ENCODE measurements around the gene ADK. TPM values are rescaled to one million over a fixed set of nuclear protein-coding genes. Genes with fewer than 3 reads are reported as not detected.
A peak's percentile ranks its signal among the peaks of the same experiment; 100 is the strongest.

Gene ADK
- polyA plus RNA-seq, 4 donors: 7.2 to 32.3 (median 16.1) TPM

GRCh38 chr10:74738542-74738941 is 587.5 kb downstream of the ADK start:
- Histone ChIP-seq H3K36me3 (ENCODE audit: control insufficient read depth in 3 of 3, insufficient read depth in 2 of 3, low read depth in 1 of 3, low read length in 3 of 3) (no peaks in the 10 kb centered on the region), H3K4me3 (ENCODE audit: low read depth in 1 of 3, low read length in 3 of 3) (no peak overlapping the region), H3K27me3 (ENCODE audit: control insufficient read depth in 3 of 3, insufficient read depth in 3 of 3, low read length in 3 of 3) (no peaks in the 10 kb centered on the region), H3K27ac (ENCODE audit: low read depth in 1 of 3, low read length in 2 of 3) (no peak overlapping the region), H3K4me1 (ENCODE audit: control insufficient read depth in 3 of 3, insufficient read depth in 2 of 3, low read depth in 1 of 3, low read length in 2 of 3) (no peaks in the 10 kb centered on the region), H3K9me3 (ENCODE audit: control insufficient read depth in 2 of 2, insufficient read depth in 1 of 2, low read depth in 1 of 2, low read length in 1 of 2) (no peaks in the 10 kb centered on the region)
- 63 to 71% (median 63%) methylated on average over 3 of the region's 3 CpGs for WGBS, 3 donors
- FAIRE-seq (no peak), DNase-seq (no peak)

- 50 to 54% (median 51%) methylated on average over 10 of the region's 10 CpGs for WGBS, 3 donors
- FAIRE-seq (no peak), DNase-seq (peak; percentile 29 to 34)
- no peaks in the 10 kb centered on the region for H3K9me3 ChIP-seq (ENCODE audit: control insufficient read depth in 2 of 2, insufficient read depth in 1 of 2, low read depth in 1 of 2, low read length in 1 of 2)
- H3K4me1 ChIP-seq (ENCODE audit: control insufficient read depth in 3 of 3, insufficient read depth in 2 of 3, low read depth in 1 of 3, low read length in 2 of 3): no peaks in the 10 kb centered on the region
- H3K4me3 ChIP-seq (ENCODE audit: low read depth in 1 of 3, low read length in 3 of 3): no peak overlapping the region
- peak overlapping the region in 2 of 3 donors; percentile 2 to 34 for H3K27ac ChIP-seq (ENCODE audit: low read depth in 1 of 3, low read length in 2 of 3)
- no peaks in the 10 kb centered on the region for H3K36me3 ChIP-seq (ENCODE audit: control insufficient read depth in 3 of 3, insufficient read depth in 2 of 3, low read depth in 1 of 3, low read length in 3 of 3)
- no peaks in the 10 kb centered on the region for H3K27me3 ChIP-seq (ENCODE audit: control insufficient read depth in 3 of 3, insufficient read depth in 3 of 3, low read length in 3 of 3)
These were observed 588.1 kb downstream of the ADK start for GRCh38 chr10:74738985-74739567.

DNA sequence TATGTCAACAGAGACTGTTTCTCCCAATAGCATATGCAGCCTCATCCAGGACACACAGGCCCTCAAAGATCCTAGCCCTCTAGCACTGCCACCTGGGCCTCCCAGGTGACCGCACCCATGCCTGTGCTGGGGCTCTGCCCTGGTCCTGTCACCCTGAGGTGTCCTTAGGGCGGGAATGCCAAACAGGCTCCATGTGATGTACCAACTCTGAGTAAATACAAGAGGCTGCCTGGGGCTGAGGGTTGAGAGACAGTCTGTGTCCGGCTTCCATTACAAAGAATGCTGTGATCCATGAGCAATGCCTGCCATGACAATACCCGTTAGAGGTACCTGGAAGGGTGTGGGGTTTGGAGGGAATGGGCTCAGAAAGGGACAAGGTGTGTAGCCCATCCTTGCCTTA is 592.4 kb downstream of the ADK start:
- Histone ChIP-seq H3K27ac (ENCODE audit: low read depth in 1 of 3, low read length in 2 of 3) (no peak overlapping the region), H3K27me3 (ENCODE audit: control insufficient read depth in 3 of 3, insufficient read depth in 3 of 3, low read length in 3 of 3) (no peaks in the 10 kb centered on the region), H3K4me3 (ENCODE audit: low read depth in 1 of 3, low read length in 3 of 3) (no peak overlapping the region), H3K9me3 (ENCODE audit: control insufficient read depth in 2 of 2, insufficient read depth in 1 of 2, low read depth in 1 of 2, low read length in 1 of 2) (no peaks in the 10 kb centered on the region), H3K4me1 (ENCODE audit: control insufficient read depth in 3 of 3, insufficient read depth in 2 of 3, low read depth in 1 of 3, low read length in 2 of 3) (no peaks in the 10 kb centered on the region), H3K36me3 (ENCODE audit: control insufficient read depth in 3 of 3, insufficient read depth in 2 of 3, low read depth in 1 of 3, low read length in 3 of 3) (no peaks in the 10 kb centered on the region)
- FAIRE-seq: no peak
- 88 to 96% (median 96%) methylated on average over 4 of the region's 4 CpGs for WGBS, 3 donors
- no peak for DNase-seq

DNA sequence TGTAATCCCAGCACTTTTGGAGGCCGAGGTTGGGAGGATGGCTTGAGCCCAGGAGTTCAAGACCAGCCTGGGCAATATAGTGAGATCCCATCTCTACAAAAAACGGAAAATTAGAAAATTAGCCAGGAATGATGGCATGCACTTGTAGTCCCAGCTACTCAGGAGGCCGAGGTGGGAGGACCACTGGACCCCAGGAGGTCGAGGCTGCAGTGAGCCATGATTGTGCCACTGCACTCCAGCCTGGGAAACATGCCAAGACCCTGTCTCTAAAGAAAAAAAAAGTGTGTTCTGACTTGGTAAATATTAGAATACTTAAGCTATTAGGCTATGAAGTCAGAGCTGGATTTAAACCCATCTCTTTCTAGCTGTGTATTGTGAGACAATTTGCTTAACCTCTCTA is 594.4 kb downstream of the ADK start:
- DNase-seq (no peak), FAIRE-seq (no peak)
- H3K36me3 ChIP-seq (ENCODE audit: control insufficient read depth in 3 of 3, insufficient read depth in 2 of 3, low read depth in 1 of 3, low read length in 3 of 3): no peaks in the 10 kb centered on the region
- H3K27me3 ChIP-seq (ENCODE audit: control insufficient read depth in 3 of 3, insufficient read depth in 3 of 3, low read length in 3 of 3): no peaks in the 10 kb centered on the region
- H3K4me1 ChIP-seq (ENCODE audit: control insufficient read depth in 3 of 3, insufficient read depth in 2 of 3, low read depth in 1 of 3, low read length in 2 of 3): no peaks in the 10 kb centered on the region
- H3K27ac ChIP-seq (ENCODE audit: low read depth in 1 of 3, low read length in 2 of 3): no peak overlapping the region
- 69 to 73% (median 70%) methylated on average over 4 of the region's 4 CpGs for WGBS, 3 donors
- H3K9me3 ChIP-seq (ENCODE audit: control insufficient read depth in 2 of 2, insufficient read depth in 1 of 2, low read depth in 1 of 2, low read length in 1 of 2): no peaks in the 10 kb centered on the region
- H3K4me3 ChIP-seq (ENCODE audit: low read depth in 1 of 3, low read length in 3 of 3): no peak overlapping the region

- Histone ChIP-seq H3K27ac (ENCODE audit: low read depth in 1 of 3, low read length in 2 of 3) (no peak overlapping the region), H3K4me3 (ENCODE audit: low read depth in 1 of 3, low read length in 3 of 3) (no peak overlapping the region), H3K4me1 (ENCODE audit: control insufficient read depth in 3 of 3, insufficient read depth in 2 of 3, low read depth in 1 of 3, low read length in 2 of 3) (no peaks in the 10 kb centered on the region), H3K27me3 (ENCODE audit: control insufficient read depth in 3 of 3, insufficient read depth in 3 of 3, low read length in 3 of 3) (no peaks in the 10 kb centered on the region), H3K36me3 (ENCODE audit: control insufficient read depth in 3 of 3, insufficient read depth in 2 of 3, low read depth in 1 of 3, low read length in 3 of 3) (no peaks in the 10 kb centered on the region), H3K9me3 (ENCODE audit: control insufficient read depth in 2 of 2, insufficient read depth in 1 of 2, low read depth in 1 of 2, low read length in 1 of 2) (no peaks in the 10 kb centered on the region)
- FAIRE-seq: no peak
- DNase-seq: no peak
- WGBS, 3 donors: 89 to 93% (median 91%) methylated on average over 14 of the region's 14 CpGs
These were observed 595.8 kb downstream of the ADK start for GRCh38 chr10:74746813-74747212.

DNA sequence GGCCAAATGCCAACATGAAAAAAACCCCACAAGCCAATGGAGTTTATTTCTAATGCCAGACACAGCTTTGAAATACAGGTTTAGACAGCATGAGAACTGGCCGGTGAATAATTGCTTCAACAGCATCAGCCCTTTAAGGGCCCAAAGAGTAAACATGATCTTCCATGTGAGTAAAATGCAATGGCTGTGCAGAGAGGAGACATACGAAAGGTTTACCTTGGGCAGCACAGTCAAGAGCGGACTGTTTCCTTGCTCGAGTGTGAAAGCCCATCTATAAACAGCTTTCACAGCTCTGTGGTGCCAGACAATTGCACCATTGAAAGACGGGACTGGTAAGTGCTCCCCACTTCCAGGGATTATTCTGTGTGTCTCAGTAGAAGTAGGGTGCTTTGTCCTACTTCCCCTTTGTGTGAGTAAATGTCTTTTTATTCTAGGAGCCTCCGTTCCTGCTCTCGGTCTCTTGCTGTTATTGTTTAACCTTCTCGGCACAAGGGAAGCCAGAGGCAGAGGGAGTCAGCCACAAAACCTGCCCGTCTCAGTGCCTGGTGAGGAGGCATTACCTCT is 597.5 kb downstream of the ADK start:
- no peaks in the 10 kb centered on the region for H3K9me3 ChIP-seq (ENCODE audit: control insufficient read depth in 2 of 2, insufficient read depth in 1 of 2, low read depth in 1 of 2, low read length in 1 of 2)
- WGBS, 3 donors: 80 to 88% (median 85%) methylated on average over 9 of the region's 9 CpGs
- no peaks in the 10 kb centered on the region for H3K27me3 ChIP-seq (ENCODE audit: control insufficient read depth in 3 of 3, insufficient read depth in 3 of 3, low read length in 3 of 3)
- H3K36me3 ChIP-seq (ENCODE audit: control insufficient read depth in 3 of 3, insufficient read depth in 2 of 3, low read depth in 1 of 3, low read length in 3 of 3): no peaks in the 10 kb centered on the region
- H3K4me1 ChIP-seq (ENCODE audit: control insufficient read depth in 3 of 3, insufficient read depth in 2 of 3, low read depth in 1 of 3, low read length in 2 of 3): no peaks in the 10 kb centered on the region
- H3K4me3 ChIP-seq (ENCODE audit: low read depth in 1 of 3, low read length in 3 of 3): no peak overlapping the region
- H3K27ac ChIP-seq (ENCODE audit: low read depth in 1 of 3, low read length in 2 of 3): no peak overlapping the region
- FAIRE-seq (no peak), DNase-seq (no peak)

- no peaks in the 10 kb centered on the region for H3K27me3 ChIP-seq (ENCODE audit: control insufficient read depth in 3 of 3, insufficient read depth in 3 of 3, low read length in 3 of 3)
- H3K9me3 ChIP-seq (ENCODE audit: control insufficient read depth in 2 of 2, insufficient read depth in 1 of 2, low read depth in 1 of 2, low read length in 1 of 2): no peaks in the 10 kb centered on the region
- H3K4me1 ChIP-seq (ENCODE audit: control insufficient read depth in 3 of 3, insufficient read depth in 2 of 3, low read depth in 1 of 3, low read length in 2 of 3): no peaks in the 10 kb centered on the region
- H3K36me3 ChIP-seq (ENCODE audit: control insufficient read depth in 3 of 3, insufficient read depth in 2 of 3, low read depth in 1 of 3, low read length in 3 of 3): no peaks in the 10 kb centered on the region
- H3K4me3 ChIP-seq (ENCODE audit: low read depth in 1 of 3, low read length in 3 of 3): no peak overlapping the region
- H3K27ac ChIP-seq (ENCODE audit: low read depth in 1 of 3, low read length in 2 of 3): no peak overlapping the region
- DNase-seq (no peak), FAIRE-seq (no peak)
- 73 to 83% (median 73%) methylated on average over 6 of the region's 6 CpGs for WGBS, 3 donors
These were observed 599.8 kb downstream of the ADK start for GRCh38 chr10:74750848-74751274.

DNA sequence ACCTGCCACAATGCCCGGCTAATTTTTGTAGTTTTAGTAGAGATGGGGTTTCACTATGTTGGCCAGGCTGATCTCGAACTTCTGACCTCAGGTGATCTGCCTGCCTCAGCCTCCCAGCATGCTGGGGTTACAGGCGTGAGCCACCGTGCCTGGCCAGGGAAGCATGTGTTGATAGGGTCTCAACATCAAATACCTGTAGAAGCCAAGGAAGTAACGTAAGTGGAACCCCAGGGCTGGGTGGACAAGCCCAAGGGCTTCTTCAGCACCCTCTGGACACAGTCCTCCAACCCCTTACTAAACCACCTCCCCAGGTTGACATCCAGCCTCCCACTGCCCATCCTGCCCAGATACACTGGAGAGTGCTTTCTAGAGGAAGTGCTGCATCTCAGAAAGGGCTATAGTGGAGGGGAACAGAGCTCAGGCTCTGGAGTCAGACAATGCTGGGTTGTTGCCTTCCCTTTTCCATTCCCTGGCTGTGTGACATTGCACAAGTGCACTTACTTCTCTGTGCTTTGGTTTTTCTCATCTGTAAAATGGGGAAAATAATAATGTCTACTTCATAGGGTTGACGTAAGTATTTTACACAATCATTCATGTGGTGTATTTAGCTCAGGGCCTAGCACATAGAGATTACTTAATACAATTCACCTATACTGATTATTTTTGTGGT is 601.5 kb downstream of the ADK start:
- DNase-seq (no peak), FAIRE-seq (no peak)
- no peaks in the 10 kb centered on the region for H3K27me3 ChIP-seq (ENCODE audit: control insufficient read depth in 3 of 3, insufficient read depth in 3 of 3, low read length in 3 of 3)
- no peak overlapping the region for H3K27ac ChIP-seq (ENCODE audit: low read depth in 1 of 3, low read length in 2 of 3)
- H3K9me3 ChIP-seq (ENCODE audit: control insufficient read depth in 2 of 2, insufficient read depth in 1 of 2, low read depth in 1 of 2, low read length in 1 of 2): no peaks in the 10 kb centered on the region
- H3K36me3 ChIP-seq (ENCODE audit: control insufficient read depth in 3 of 3, insufficient read depth in 2 of 3, low read depth in 1 of 3, low read length in 3 of 3): no peaks in the 10 kb centered on the region
- H3K4me1 ChIP-seq (ENCODE audit: control insufficient read depth in 3 of 3, insufficient read depth in 2 of 3, low read depth in 1 of 3, low read length in 2 of 3): no peaks in the 10 kb centered on the region
- no peak overlapping the region for H3K4me3 ChIP-seq (ENCODE audit: low read depth in 1 of 3, low read length in 3 of 3)
- WGBS, 3 donors: 90 to 95% (median 95%) methylated on average over 6 of the region's 6 CpGs

Data from small intestine (tissue), 7 donors.